Measurements from ENCODE around the gene NDUFAF5. TPM values are rescaled to one million over a fixed set of nuclear protein-coding genes. Genes with fewer than 3 reads are reported as not detected.
"Not testable (repeated sequence)": the region's sequence is repeated elsewhere in the genome, so short reads cannot be mapped to it uniquely, and the experiment has no call there.

Gene NDUFAF5
- polyA plus RNA-seq, 2 donors = 12.8 to 21.7 TPM

DNA sequence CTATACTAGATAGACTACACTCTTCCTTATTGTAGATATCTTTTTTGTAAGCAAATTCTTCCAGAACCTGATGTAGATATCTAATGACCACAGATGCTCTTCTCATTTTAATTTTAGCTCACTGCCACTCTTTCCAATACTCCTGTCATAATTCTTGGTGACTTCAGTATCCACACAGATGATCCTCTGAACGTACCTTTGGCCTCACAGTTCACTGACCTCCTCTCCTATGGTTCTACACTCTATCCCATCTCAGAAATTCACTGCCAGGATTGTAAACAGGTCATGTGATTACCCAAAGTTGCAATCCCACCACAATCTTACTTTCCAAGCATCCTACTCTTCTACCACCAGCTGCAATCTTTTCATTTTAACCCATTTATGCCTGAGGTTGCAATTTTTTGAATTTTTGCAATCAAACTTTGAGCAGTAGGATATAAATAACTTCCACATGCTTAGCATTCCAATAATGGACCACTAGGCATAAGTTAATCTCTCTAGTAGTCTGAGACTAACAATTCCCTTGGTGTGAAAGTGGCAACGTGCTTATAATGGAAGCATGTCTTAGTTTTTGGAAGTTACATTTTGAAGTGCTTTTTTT is 31.3 kb upstream of the NDUFAF5 start:
- H3K27me3 ChIP-seq (ENCODE audit: control insufficient read depth in 1 of 2, insufficient read depth in 2 of 2, low read length in 2 of 2) = no peaks in the 10 kb centered on the region
- H3K36me3 ChIP-seq (ENCODE audit: control insufficient read depth in 2 of 2, insufficient read depth in 2 of 2, low read length in 1 of 2) = peaks cover 0 to 3% of the 10 kb centered on the region in 2 donors
- H3K27ac ChIP-seq (ENCODE audit: low read depth in 2 of 2, low read length in 1 of 2) = no peak overlapping the region
- H3K4me3 ChIP-seq (ENCODE audit: low read depth in 1 of 2, low read length in 2 of 2) = no peak overlapping the region
- WGBS, 2 donors = 94 to 95% methylated on average over 2 of the region's 2 CpGs
- H3K4me1 ChIP-seq (ENCODE audit: control insufficient read depth in 2 of 2, insufficient read depth in 2 of 2, low read length in 1 of 2) = no peaks in the 10 kb centered on the region
- no peaks in the 10 kb centered on the region for H3K9me3 ChIP-seq (ENCODE audit: control insufficient read depth in 2 of 2, insufficient read depth in 1 of 2, low read depth in 1 of 2, low read length in 1 of 2)

DNA sequence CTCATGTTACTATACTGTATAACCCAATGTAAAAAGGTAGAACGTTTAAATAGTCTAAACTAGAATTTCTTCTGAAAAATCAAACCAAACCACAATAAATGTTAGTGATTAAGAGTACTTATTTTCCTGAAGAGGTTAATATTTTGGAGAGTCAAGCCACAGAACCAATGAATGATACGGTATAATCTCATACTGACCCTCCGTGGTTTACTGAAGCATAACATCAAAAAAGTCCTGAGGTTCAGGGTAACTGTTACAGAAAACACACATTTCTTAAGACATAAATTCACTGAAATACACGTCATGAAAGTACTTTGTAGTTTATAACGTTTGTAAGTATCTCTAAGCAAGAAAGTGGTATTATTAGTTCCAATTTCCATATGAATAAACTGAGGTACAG is 29.0 kb upstream of the NDUFAF5 start:
- no peak overlapping the region for H3K4me3 ChIP-seq (ENCODE audit: low read depth in 1 of 2, low read length in 2 of 2)
- 80 to 82% methylated on average over 5 of the region's 5 CpGs for WGBS, 2 donors
- H3K4me1 ChIP-seq (ENCODE audit: control insufficient read depth in 2 of 2, insufficient read depth in 2 of 2, low read length in 1 of 2) = no peaks in the 10 kb centered on the region
- H3K27me3 ChIP-seq (ENCODE audit: control insufficient read depth in 1 of 2, insufficient read depth in 2 of 2, low read length in 2 of 2) = no peaks in the 10 kb centered on the region
- H3K36me3 ChIP-seq (ENCODE audit: control insufficient read depth in 2 of 2, insufficient read depth in 2 of 2, low read length in 1 of 2) = no peaks in the 10 kb centered on the region
- H3K9me3 ChIP-seq (ENCODE audit: control insufficient read depth in 2 of 2, insufficient read depth in 1 of 2, low read depth in 1 of 2, low read length in 1 of 2) = no peaks in the 10 kb centered on the region
- H3K27ac ChIP-seq (ENCODE audit: low read depth in 2 of 2, low read length in 1 of 2) = no peak overlapping the region

DNA sequence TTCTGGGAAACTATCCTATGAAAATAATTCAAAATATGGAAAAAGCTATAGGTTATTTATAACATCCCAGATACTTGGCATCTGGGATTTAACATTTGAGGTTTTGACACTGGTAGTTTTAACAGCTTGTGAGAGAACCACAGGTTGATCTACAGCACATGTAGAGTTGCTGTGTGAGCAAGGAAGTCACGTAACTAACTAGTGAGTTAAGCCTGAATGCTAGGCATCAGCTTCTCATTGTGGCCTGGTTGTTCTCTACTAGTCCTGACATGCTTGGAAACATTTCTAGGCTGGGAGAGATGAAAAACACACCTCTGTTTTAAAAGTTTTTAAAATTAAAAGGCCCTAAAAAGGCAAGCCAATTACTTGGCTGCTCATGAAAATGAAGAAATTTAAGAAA is 28.3 kb upstream of the NDUFAF5 start:
- H3K27ac ChIP-seq (ENCODE audit: low read depth in 2 of 2, low read length in 1 of 2) = no peak overlapping the region
- no peaks in the 10 kb centered on the region for H3K27me3 ChIP-seq (ENCODE audit: control insufficient read depth in 1 of 2, insufficient read depth in 2 of 2, low read length in 2 of 2)
- H3K36me3 ChIP-seq (ENCODE audit: control insufficient read depth in 2 of 2, insufficient read depth in 2 of 2, low read length in 1 of 2) = no peaks in the 10 kb centered on the region
- no peaks in the 10 kb centered on the region for H3K4me1 ChIP-seq (ENCODE audit: control insufficient read depth in 2 of 2, insufficient read depth in 2 of 2, low read length in 1 of 2)
- H3K9me3 ChIP-seq (ENCODE audit: control insufficient read depth in 2 of 2, insufficient read depth in 1 of 2, low read depth in 1 of 2, low read length in 1 of 2) = no peaks in the 10 kb centered on the region
- no peak overlapping the region for H3K4me3 ChIP-seq (ENCODE audit: low read depth in 1 of 2, low read length in 2 of 2)
- 77 to 82% methylated on average over 1 of the region's 1 CpG for WGBS, 2 donors

DNA sequence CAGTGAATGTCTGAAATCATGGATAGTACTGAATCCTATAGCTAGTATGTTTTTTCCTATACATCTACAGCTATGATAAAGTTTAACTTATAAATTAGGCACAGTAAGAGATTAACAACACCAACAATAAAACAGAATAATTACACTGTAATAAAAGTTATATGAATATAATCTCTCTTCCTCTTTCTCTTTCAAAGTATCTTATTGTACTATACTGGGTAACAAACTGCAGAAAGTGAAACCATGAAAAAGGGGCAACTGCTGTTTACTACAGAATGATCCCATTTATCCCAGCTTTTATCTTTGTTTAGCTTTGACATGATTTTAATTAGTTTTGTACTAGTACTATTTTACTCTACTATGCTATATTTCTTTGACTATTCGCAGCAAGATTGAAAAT is 25.9 kb upstream of the NDUFAF5 start:
- WGBS, 2 donors = 45 to 95% methylated on average over 1 of the region's 1 CpG
- Histone ChIP-seq H3K27ac (ENCODE audit: low read depth in 2 of 2, low read length in 1 of 2) (no peak overlapping the region), H3K4me3 (ENCODE audit: low read depth in 1 of 2, low read length in 2 of 2) (no peak overlapping the region), H3K4me1 (ENCODE audit: control insufficient read depth in 2 of 2, insufficient read depth in 2 of 2, low read length in 1 of 2) (no peaks in the 10 kb centered on the region), H3K9me3 (ENCODE audit: control insufficient read depth in 2 of 2, insufficient read depth in 1 of 2, low read depth in 1 of 2, low read length in 1 of 2) (no peaks in the 10 kb centered on the region), H3K36me3 (ENCODE audit: control insufficient read depth in 2 of 2, insufficient read depth in 2 of 2, low read length in 1 of 2) (no peaks in the 10 kb centered on the region), H3K27me3 (ENCODE audit: control insufficient read depth in 1 of 2, insufficient read depth in 2 of 2, low read length in 2 of 2) (no peaks in the 10 kb centered on the region)

DNA sequence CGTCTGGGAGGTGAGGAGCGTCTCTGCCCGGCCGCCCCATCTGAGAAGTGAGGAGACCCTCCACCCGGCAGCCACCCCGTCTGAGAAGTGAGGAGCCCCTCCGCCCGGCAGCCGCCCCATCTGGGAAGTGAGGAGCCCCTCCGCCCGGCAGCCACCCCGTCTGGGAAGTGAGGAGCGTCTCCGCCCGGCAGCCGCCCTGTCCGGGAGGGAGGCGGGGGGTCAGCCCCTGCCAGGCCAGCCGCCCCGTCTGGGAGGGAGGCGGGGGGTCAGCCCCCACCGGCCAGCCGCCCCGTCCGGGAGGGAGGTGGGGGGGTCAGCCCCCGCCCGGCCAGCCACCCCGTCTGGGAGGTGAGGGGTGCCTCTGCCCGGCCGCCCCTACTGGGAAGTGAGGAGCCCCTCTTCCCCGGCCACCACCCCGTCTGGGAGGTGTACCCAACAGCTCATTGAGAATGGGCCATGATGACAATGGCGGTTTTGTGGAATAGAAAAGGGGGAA is 24.3 kb upstream of the NDUFAF5 start:
- 91 to 96% methylated on average over 15 to 33 of the region's 33 CpGs for WGBS, 2 donors

DNA sequence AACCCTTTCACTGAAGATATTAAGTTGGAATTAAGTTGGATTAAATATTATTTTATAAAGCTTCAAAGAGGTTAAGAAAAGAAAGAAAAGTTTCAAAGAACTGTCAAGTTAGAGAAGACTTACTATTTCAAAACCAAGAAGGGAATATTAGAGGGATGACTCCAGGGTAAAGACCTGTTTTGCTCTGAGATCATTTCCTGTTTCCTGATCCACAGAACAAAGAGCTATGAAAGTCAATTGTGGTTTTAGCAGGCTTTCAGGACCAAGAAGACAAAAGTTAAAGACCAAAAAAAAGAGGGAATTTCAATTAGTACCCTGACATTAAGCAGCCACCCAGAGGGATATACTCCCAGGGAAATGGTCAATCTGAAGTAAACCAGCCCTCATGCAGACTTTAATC is 19.5 kb upstream of the NDUFAF5 start:
- H3K27ac ChIP-seq (ENCODE audit: low read depth in 2 of 2, low read length in 1 of 2) = no peak overlapping the region
- H3K4me1 ChIP-seq (ENCODE audit: control insufficient read depth in 2 of 2, insufficient read depth in 2 of 2, low read length in 1 of 2) = no peaks in the 10 kb centered on the region
- no peaks in the 10 kb centered on the region for H3K27me3 ChIP-seq (ENCODE audit: control insufficient read depth in 1 of 2, insufficient read depth in 2 of 2, low read length in 2 of 2)
- no peak overlapping the region for H3K4me3 ChIP-seq (ENCODE audit: low read depth in 1 of 2, low read length in 2 of 2)
- H3K9me3 ChIP-seq (ENCODE audit: control insufficient read depth in 2 of 2, insufficient read depth in 1 of 2, low read depth in 1 of 2, low read length in 1 of 2) = no peaks in the 10 kb centered on the region
- peaks cover 0 to 5% of the 10 kb centered on the region in 2 donors for H3K36me3 ChIP-seq (ENCODE audit: control insufficient read depth in 2 of 2, insufficient read depth in 2 of 2, low read length in 1 of 2)

More for the DNA sequence above, 24.3 kb upstream of the NDUFAF5 start:
- H3K27me3 ChIP-seq (ENCODE audit: control insufficient read depth in 1 of 2, insufficient read depth in 2 of 2, low read length in 2 of 2); H3K4me3 ChIP-seq (ENCODE audit: low read depth in 1 of 2, low read length in 2 of 2); H3K36me3 ChIP-seq (ENCODE audit: control insufficient read depth in 2 of 2, insufficient read depth in 2 of 2, low read length in 1 of 2); H3K9me3 ChIP-seq (ENCODE audit: control insufficient read depth in 2 of 2, insufficient read depth in 1 of 2, low read depth in 1 of 2, low read length in 1 of 2); H3K27ac ChIP-seq (ENCODE audit: low read depth in 2 of 2, low read length in 1 of 2); H3K4me1 ChIP-seq (ENCODE audit: control insufficient read depth in 2 of 2, insufficient read depth in 2 of 2, low read length in 1 of 2): not testable (repeated sequence)

DNA sequence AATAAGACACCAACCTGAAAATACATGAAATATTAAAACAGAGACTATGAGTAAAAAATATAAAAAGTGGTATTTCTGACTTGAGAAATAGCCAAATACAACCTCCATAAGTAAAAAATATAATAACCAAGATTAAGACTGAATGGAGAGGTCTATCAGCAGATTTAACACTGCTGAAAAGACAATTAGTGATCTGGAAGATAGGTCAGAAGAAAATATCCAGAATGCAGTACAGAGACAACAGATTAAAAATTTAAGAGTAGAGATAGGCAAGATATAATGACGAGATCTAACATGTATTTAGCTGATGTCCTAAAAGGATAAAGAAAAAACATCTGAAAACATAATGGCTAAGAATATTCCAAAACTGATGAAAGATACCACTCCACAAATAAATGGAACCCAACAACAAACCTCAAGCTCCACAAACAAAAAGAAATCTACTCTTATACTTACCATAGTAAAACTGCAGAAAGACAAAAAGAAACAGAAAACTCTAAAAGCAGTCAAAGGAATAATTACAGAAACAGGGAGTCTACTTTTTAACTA is 18.9 kb upstream of the NDUFAF5 start:
- no peaks in the 10 kb centered on the region for H3K4me1 ChIP-seq (ENCODE audit: control insufficient read depth in 2 of 2, insufficient read depth in 2 of 2, low read length in 1 of 2)
- H3K27ac ChIP-seq (ENCODE audit: low read depth in 2 of 2, low read length in 1 of 2) = no peak overlapping the region
- 98 to 100% methylated on average over 1 of the region's 1 CpG for WGBS, 2 donors
- no peak overlapping the region for H3K4me3 ChIP-seq (ENCODE audit: low read depth in 1 of 2, low read length in 2 of 2)
- no peaks in the 10 kb centered on the region for H3K9me3 ChIP-seq (ENCODE audit: control insufficient read depth in 2 of 2, insufficient read depth in 1 of 2, low read depth in 1 of 2, low read length in 1 of 2)
- H3K27me3 ChIP-seq (ENCODE audit: control insufficient read depth in 1 of 2, insufficient read depth in 2 of 2, low read length in 2 of 2) = no peaks in the 10 kb centered on the region
- peaks cover 0 to 7% of the 10 kb centered on the region in 2 donors for H3K36me3 ChIP-seq (ENCODE audit: control insufficient read depth in 2 of 2, insufficient read depth in 2 of 2, low read length in 1 of 2)

DNA sequence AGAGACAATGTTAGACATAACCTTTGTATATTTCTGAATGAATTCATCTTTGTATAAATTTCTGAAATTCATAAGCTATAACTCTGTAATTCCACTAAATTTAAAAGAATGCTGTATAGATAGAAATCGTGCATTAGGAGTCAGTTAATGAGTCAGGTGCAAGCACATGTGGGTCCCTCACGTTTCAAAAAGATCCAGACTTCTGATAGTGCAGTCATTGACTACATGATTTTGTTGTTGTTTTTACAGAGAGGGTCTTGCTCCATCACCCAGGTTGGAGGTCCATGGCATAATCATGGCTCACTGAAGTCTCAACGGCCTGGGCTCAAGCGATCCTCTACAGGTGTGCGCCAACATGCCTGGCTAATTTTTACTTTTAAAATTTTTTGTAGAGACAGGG is 14.7 kb upstream of the NDUFAF5 start:
- H3K9me3 ChIP-seq (ENCODE audit: control insufficient read depth in 2 of 2, insufficient read depth in 1 of 2, low read depth in 1 of 2, low read length in 1 of 2) = no peaks in the 10 kb centered on the region
- no peaks in the 10 kb centered on the region for H3K4me1 ChIP-seq (ENCODE audit: control insufficient read depth in 2 of 2, insufficient read depth in 2 of 2, low read length in 1 of 2)
- no peaks in the 10 kb centered on the region for H3K27me3 ChIP-seq (ENCODE audit: control insufficient read depth in 1 of 2, insufficient read depth in 2 of 2, low read length in 2 of 2)
- H3K36me3 ChIP-seq (ENCODE audit: control insufficient read depth in 2 of 2, insufficient read depth in 2 of 2, low read length in 1 of 2) = peaks cover 0 to 5% of the 10 kb centered on the region in 2 donors
- no peak overlapping the region for H3K4me3 ChIP-seq (ENCODE audit: low read depth in 1 of 2, low read length in 2 of 2)
- H3K27ac ChIP-seq (ENCODE audit: low read depth in 2 of 2, low read length in 1 of 2) = no peak overlapping the region
- 90% methylated on average over 5 of the region's 5 CpGs for WGBS, 2 donors

DNA sequence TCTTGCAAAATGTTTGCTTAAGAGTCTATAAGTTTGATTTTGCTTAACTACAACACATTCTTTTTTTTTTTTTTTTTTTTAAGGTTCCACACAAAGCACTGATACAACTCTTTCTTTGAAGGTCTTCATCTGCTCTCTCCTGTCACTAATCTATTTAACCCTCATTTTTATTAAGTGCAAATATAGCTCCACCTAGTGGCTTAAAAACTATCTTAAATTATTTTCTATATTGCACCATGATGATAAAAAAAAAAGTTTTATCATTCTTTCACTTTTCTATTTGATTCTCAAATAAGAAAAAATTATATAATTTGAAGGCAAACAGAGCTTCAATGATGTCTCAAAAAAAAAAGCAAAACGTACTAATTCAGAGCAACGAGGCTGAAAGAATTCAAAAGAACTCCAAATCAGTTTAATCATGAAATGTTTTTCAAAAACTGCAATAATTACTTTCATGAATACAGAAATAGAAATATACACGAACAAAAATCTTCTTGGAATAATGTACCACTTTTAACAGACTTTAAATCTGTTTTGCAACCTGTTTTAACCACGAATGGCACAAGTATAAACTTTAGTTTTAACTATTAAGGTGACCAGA is 12.9 kb upstream of the NDUFAF5 start:
- Histone ChIP-seq H3K27me3 (ENCODE audit: control insufficient read depth in 1 of 2, insufficient read depth in 2 of 2, low read length in 2 of 2) (no peaks in the 10 kb centered on the region), H3K9me3 (ENCODE audit: control insufficient read depth in 2 of 2, insufficient read depth in 1 of 2, low read depth in 1 of 2, low read length in 1 of 2) (no peaks in the 10 kb centered on the region), H3K4me1 (ENCODE audit: control insufficient read depth in 2 of 2, insufficient read depth in 2 of 2, low read length in 1 of 2) (no peaks in the 10 kb centered on the region), H3K27ac (ENCODE audit: low read depth in 2 of 2, low read length in 1 of 2) (no peak overlapping the region), H3K4me3 (ENCODE audit: low read depth in 1 of 2, low read length in 2 of 2) (no peak overlapping the region), H3K36me3 (ENCODE audit: control insufficient read depth in 2 of 2, insufficient read depth in 2 of 2, low read length in 1 of 2) (peaks cover 0 to 5% of the 10 kb centered on the region in 2 donors)
- 47 to 51% methylated on average over 4 of the region's 4 CpGs for WGBS, 2 donors

DNA sequence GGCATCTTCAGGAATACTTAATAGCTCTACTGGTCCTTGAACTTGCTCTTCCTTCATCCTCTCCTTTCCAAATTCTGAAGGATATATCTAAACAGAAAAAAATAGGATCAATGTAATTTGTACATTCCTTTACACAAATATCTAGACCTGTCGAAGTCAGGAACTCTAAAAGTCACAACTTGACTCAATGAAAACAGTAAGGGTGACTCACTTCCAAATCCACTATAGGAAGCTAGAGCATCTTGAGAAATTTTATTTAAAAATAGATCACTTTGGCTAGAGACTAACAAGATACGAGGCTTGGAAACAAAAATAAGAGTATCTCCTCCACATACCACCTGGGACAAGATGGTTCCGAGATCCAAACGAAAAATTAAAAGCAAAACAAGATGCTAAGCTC is 12.3 kb upstream of the NDUFAF5 start:
- no peak overlapping the region for H3K27ac ChIP-seq (ENCODE audit: low read depth in 2 of 2, low read length in 1 of 2)
- H3K4me1 ChIP-seq (ENCODE audit: control insufficient read depth in 2 of 2, insufficient read depth in 2 of 2, low read length in 1 of 2) = no peaks in the 10 kb centered on the region
- no peak overlapping the region for H3K4me3 ChIP-seq (ENCODE audit: low read depth in 1 of 2, low read length in 2 of 2)
- H3K9me3 ChIP-seq (ENCODE audit: control insufficient read depth in 2 of 2, insufficient read depth in 1 of 2, low read depth in 1 of 2, low read length in 1 of 2) = no peaks in the 10 kb centered on the region
- WGBS, 2 donors = 67 to 79% methylated on average over 4 of the region's 4 CpGs
- no peaks in the 10 kb centered on the region for H3K27me3 ChIP-seq (ENCODE audit: control insufficient read depth in 1 of 2, insufficient read depth in 2 of 2, low read length in 2 of 2)
- peaks cover 0 to 5% of the 10 kb centered on the region in 2 donors for H3K36me3 ChIP-seq (ENCODE audit: control insufficient read depth in 2 of 2, insufficient read depth in 2 of 2, low read length in 1 of 2)

Measured in esophagus (tissue), 2 donors.